HG03097 (cell line): ENCODE measurements around the gene CISD1.

Source experiments
- ATAC-seq: cut with Tn5 transposase; IDR thresholded peaks from one replicate; pipeline ENCODE4 v1.9.1; 2021; ENCODE audit not compliant: unreplicated experiment, low FRiP score

Gene CISD1

DNA sequence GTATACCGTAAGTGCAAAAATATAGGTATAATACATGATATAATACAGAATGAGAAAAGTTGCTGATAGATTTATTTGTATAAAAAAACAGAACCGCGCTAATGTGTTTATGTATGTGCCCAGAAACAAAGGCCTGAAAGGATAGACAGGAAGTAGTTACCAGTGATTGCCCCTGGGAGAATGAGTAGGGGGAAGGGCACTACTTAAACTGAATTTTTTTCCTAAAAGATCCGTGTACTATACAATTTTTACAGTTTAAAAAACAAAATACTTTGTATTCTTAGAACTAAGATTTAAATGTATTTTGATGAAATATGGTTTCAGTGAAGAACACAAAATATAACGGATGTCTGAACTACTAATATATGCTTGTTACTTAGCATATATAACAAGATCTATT is 4.2 kb upstream of the CISD1 start:
- ATAC-seq, result no peak

GRCh38 chr10:58265249-58265648 is 3.7 kb upstream of the CISD1 start:
- no peak for ATAC-seq

- ATAC-seq, result no peak
These were observed 2.7 kb upstream of the CISD1 start for GRCh38 chr10:58266003-58266825.

DNA sequence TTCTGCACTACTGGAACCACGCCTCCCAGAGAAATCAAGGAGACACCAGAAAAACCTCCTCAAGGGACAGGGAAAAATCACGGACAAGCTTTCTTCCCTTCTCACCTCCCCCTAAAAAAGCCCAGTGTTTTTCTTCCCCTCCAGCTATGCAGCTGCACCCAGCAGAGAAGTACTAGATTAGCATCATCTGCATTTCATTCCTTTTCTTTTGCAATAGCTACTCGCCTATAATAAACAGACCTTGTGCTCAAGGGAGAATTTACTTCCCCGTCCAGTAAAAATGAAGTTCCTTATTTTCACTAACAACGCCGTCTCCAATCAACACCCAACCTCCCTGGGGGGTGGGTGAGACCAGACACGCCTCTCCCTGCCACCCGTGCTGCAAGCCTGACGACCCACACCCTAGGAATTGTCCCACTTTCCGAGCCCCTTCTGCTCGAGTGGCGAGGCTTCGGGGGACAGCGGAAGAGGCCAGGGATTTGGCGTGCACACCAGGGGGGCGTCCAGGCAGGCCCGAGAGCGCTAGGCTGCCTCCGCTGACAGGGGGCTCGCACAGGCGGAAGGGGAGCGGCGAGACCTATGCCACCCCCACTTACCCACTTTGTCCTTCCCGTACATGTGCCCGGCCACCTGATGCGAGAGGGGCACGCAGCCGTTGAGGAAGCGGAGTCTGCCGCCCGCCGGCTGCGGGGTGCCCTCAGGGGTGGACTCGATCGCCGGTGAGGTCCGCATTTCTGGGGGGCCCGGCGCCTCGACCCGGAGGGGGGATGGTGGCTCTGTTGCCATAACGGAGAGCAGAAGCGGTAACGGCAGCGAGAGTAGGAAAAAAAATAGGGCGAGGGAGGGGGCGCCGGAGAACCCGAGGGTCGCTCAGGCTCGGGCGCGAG is 1.9 kb upstream of the CISD1 start:
- no peak for ATAC-seq

DNA sequence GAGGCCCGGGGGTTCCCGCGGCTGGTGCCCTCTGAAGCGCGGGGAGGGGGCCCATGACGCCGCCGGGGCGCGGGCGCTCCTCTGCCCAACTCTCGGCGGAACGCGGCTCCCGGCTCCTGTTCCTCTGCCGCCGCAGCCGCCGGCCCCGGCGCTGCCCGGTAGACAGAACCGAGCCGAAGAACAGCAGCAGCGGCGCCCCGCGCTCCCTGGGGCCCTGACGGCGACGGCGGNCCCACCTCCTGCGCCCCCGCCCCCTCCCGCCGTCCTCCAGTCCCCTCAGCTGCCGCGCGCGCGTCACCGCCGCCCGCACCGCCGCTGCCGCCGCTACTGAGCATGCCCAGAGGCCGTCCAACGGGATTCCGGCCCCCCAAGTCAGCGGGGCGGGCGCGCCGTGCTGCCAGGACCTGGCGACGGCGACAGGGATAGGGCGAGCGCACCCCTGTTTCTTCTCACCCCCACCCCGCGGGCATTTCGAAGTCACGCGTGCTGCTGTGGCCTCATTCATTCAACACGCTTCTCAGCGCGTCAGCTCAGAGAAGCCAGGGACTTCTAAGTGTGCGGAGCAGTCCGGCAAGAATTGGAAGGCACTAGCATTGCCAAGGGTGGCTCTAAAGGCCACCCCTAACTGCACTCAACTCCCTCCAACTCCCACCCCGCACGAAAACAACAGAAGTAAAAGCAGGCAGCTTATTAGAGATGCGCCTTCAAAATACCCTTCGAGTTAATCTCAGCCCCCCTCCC is 1.1 kb upstream of the CISD1 start, which contains the start of gene IPMK:
Gene IPMK (minus strand): TSS at position 182 of the 741 bp plus-strand sequence. CDS start 283 bp downstream, outside the sequence.
- ATAC-seq, result peak; percentile 48

DNA sequence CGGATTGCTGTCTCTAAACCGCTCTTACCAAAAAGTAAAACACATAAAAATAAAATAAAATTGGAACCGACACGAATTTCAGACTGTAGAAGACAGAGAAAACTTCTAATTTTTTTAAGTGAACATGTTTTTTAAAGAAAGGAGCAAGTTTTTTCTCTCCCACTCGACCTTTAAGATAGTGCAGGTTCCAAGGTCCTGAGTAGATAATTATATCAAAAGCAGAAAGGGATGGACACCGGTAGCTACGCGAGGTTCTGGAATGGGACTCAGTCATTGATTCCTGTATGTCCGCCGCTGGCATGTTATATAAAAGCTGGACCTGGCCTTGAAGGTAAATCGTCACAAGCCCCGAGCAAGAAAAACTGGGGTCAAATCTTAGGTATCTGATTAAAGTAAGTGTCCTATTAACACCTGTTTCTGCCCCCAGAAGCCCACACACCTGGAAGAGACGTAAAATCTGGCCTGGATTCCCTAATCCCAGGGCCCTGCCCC is 462 bp upstream of the CISD1 start:
- peak; percentile 0 for ATAC-seq

DNA sequence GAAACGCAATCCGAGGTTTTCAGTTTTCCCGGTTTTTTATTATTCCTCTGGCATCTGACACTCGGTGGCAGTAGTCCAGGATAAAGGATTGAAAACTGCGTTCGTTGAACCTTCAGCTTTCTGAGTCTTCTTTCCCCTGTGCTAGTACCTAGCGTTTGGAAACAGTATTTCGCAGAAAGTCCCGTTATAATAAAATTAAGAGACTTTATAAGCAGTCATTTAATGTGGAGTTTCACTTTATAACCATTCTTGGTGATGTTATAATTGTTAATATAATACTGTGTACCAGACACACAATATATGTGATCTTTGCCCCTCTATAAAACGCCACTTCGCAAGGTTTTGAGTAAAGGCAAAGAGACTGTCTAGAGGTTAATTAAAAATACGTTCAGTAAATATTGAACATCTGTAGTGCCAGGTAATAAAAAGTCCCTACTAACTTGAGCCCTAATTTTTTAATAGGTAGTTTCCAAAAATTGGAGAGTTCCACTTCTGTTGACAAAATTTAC is 874 bp downstream of the CISD1 start:
- ATAC-seq, result no peak

GRCh38 chr10:58275261-58275660 is 6.3 kb downstream of the CISD1 start:
- ATAC-seq, result no peak

GRCh38 chr10:58275908-58276307 is 6.9 kb downstream of the CISD1 start:
- ATAC-seq, result no peak

DNA sequence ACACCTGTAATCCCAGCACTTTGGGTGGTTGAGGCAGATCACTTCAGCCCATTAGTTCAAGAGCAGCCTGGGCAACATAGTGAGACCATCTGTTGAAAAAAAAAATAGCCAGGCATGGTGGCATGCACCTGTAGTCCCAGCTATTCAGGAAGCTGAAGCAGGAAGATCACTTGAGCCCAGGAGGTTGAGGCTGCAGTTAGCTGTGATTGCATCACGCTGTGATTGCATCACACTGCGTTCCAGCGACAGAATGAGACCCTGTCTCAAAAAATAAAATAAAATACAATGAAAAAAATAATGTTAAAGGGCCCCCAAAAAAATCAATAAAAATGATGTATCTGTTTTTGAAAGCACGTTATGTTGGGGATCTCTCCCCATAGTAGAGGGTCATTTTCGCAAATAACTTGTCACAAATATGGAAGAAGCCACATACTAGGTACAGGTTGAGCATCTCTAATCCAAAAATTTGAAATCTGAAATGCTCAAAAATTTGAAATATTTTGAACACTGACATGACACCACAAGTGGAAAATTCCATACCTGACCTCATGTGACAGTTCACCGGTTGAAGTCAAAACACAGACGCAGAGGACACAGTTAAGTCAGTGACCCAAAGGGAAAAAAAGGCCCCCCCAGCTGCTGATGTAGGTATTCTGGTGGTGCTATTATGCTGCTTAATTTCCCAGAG is 9.5 kb downstream of the CISD1 start:
- ATAC-seq, result no peak

DNA sequence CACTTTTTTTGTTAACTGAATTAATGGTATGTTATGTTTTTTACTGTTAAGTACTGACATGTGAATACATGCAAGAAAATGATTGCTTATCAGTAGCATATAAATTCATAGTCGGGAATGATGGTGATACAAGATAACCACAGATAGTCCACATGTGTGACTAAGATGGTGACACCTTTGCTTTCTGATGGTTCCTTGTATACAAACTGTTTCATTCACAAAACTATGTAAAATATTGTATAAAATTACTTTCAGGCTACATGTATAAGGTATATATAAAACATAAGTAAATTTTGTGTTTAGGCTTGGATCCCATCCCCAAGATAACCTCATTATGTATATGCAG is 10.0 kb downstream of the CISD1 start:
- no peak for ATAC-seq

DNA sequence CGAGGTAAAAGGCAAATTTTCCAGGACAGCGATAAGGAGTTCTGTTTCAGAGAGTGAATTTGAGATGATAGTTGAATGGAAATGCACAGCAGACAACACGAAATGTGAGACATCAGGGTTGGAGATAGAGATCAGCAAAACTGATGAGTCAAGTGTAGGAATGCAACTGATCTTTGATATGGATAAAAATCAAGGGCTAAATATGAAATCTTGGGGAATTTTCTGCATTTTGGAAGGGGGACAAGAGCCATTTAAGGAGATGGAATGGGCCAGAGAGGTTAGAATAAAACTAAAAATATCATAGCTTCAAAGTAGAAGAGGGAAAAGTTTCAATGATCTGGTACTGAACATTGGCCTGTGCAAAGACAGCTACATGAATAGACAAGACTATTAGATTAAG is 11.5 kb downstream of the CISD1 start:
- ATAC-seq, result no peak

DNA sequence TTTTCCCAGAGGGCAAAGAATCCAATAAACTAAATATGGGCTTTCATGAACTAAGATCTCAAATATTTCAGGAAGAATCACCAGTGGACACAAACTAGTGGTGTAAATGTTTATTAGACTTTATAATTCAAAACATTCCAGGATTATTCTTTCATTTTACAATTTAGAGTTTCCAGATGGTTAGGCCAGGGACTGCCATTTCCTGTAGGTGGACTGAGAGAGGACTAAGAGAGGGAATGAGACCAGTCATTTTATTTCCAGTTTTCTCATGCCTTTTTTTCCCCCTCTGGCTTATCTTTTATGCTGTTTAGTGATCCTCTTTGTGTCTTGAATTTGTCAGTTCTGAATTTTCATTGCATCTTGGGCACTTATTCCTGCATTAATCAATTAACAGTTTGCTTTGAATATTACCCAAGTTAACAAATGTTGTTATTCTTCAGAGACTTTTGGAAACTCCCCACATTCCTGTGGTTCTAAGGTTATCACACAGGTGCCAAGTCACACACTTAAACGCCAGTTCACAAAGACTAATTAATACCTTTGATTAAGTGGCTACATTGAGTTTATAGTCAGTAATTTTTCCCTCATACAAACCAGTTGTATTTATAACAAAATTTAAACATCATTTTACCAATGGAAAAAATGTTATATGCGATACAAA is 12.3 kb downstream of the CISD1 start:
- ATAC-seq, result no peak

DNA sequence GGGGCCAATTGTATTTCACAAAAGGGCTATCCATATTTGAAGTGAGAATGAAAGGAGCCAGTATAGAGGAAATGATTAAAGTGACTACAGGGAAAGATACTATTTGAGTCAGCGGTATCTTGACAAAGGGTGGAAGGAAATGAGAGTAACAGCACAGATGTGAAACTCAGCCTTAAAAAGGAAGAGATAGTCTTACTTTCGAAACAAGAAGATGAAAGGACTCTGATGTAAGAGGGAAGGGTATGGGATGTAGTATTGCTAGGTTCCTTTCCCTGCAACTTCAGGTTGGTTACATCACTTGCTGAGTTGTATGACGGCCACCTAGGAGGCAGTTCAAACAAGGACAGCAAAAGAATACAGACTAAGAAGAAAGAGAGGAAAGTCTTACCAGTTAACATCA is 13.7 kb downstream of the CISD1 start:
- ATAC-seq, result peak; percentile 100

- ATAC-seq, result peak; percentile 82
These were observed 22.7 kb downstream of the CISD1 start for GRCh38 chr10:58291538-58292174.

GRCh38 chr10:58293989-58294388 is 25.0 kb downstream of the CISD1 start:
- no peak for ATAC-seq

- peak; percentile 93 for ATAC-seq
These were observed 30.6 kb downstream of the CISD1 start for GRCh38 chr10:58299580-58299979.

- ATAC-seq, result no peak
These were observed 31.7 kb downstream of the CISD1 start for GRCh38 chr10:58300676-58301075.

DNA sequence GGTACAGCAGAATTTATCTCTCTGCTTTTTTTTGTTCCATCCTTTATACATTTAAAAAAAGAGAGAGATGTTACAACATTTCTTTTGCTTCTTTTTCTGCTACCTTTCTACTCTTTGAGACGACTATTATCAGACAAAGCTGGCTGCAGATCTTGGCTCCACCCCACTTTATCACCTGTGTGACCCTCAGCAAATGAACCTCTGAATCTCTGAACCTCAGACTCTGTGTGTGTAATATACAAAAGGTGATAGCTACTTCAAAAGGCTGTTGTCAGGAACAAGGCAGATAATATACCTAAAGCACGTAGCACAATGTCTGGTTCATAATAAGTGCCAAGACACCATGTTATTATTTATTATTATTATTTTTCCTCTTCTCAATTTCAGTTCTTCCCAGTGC is 33.3 kb downstream of the CISD1 start:
- no peak for ATAC-seq
